Activated CD8-positive, alpha-beta memory T cell treated with anti-CD3 and anti-CD28 coated beads, Interleukin-2, amount 50 U/mL, for 24 hours (primary cell): ENCODE data around the gene CFAP161.
"Not testable (repeated sequence)": the region's sequence is repeated elsewhere in the genome, so short reads cannot be mapped to it uniquely, and the experiment has no call there.

ENCODE experiments used
- DNase-seq: peaks from one replicate; pipeline ENCODE4 v3.0.0-alpha.2; 2020; ENCODE audit errors: extremely low read depth

The CFAP161 gene

GRCh38 chr15:81107889-81108288, 26.2 kb upstream of the CFAP161 start:
- DNase-seq, result no peak

- DNase-seq, result no peak
Measured at GRCh38 chr15:81108427-81108826, 25.6 kb upstream of the CFAP161 start.

GRCh38 chr15:81111018-81111417, 23.1 kb upstream of the CFAP161 start:
- DNase-seq, result no peak

GRCh38 chr15:81111510-81112470, 22.3 kb upstream of the CFAP161 start:
- DNase-seq, result no peak

- no peak for DNase-seq
Measured at GRCh38 chr15:81113204-81113657, 20.8 kb upstream of the CFAP161 start.

- DNase-seq, result no peak
Measured at GRCh38 chr15:81113861-81114291, 20.2 kb upstream of the CFAP161 start.

GRCh38 chr15:81115054-81115939, 18.8 kb upstream of the CFAP161 start:
- DNase-seq, result no peak

GRCh38 chr15:81117136-81117535, 16.9 kb upstream of the CFAP161 start:
- no peak for DNase-seq

- no peak for DNase-seq
Measured at GRCh38 chr15:81117581-81117980, 16.5 kb upstream of the CFAP161 start.

- DNase-seq, result no peak
Measured at GRCh38 chr15:81118361-81118760, 15.7 kb upstream of the CFAP161 start.

- no peak for DNase-seq
Measured at GRCh38 chr15:81120069-81120468, 14.0 kb upstream of the CFAP161 start.

GRCh38 chr15:81126892-81127291, 7.2 kb upstream of the CFAP161 start:
- no peak for DNase-seq

GRCh38 chr15:81141478-81141877, 7.4 kb downstream of the CFAP161 start:
- not testable (repeated sequence) for DNase-seq

GRCh38 chr15:81146006-81146405, 11.9 kb downstream of the CFAP161 start:
- no peak for DNase-seq

- no peak for DNase-seq
Measured at GRCh38 chr15:81146466-81146865, 12.4 kb downstream of the CFAP161 start.

- DNase-seq, result no peak
Measured at GRCh38 chr15:81151389-81151788, 17.3 kb downstream of the CFAP161 start.

- DNase-seq, result no peak
Measured at GRCh38 chr15:81152339-81152738, 18.3 kb downstream of the CFAP161 start.

- DNase-seq, result no peak
Measured at GRCh38 chr15:81152799-81153198, 18.7 kb downstream of the CFAP161 start.

GRCh38 chr15:81155375-81156218, 21.5 kb downstream of the CFAP161 start:
- no peak for DNase-seq

- DNase-seq, result no peak
Measured at GRCh38 chr15:81156324-81156723, 22.3 kb downstream of the CFAP161 start.

GRCh38 chr15:81157195-81157938, 23.3 kb downstream of the CFAP161 start:
- no peak for DNase-seq
